Posterior cingulate gyrus (tissue), 11 donors: Measurements from ENCODE around the gene AMIGO1.
A peak's percentile ranks its signal among the peaks of the same experiment; 100 is the strongest.
"Not testable (repeated sequence)": the region's sequence is repeated elsewhere in the genome, so short reads cannot be mapped to it uniquely, and the experiment has no call there.

Experiments
- DNase-seq, 10 donors: peaks; one replicate each; pipeline versions ENCODE4 v3.0.0 to v3.0.0-alpha.2; 2020 to 2021; ENCODE audit warnings: mixed read lengths in 3 of 10
- intact Hi-C: fragments of 100-400 bp; cut with DNase I; formaldehyde crosslinking; loops from one replicate; pipeline ENCODE4 v1.15.1; 2023

Gene AMIGO1

GRCh38 chr1:109488696-109489095 is 20.8 kb downstream of the AMIGO1 start:
- intact Hi-C loops = no loop called here
- DNase-seq = no peak

- DNase-seq = no peak
- intact Hi-C loops = no loop called here
These were observed 21.3 kb downstream of the AMIGO1 start for GRCh38 chr1:109488201-109488600.

- DNase-seq = no peak
- intact Hi-C loops = no loop called here
These were observed 22.3 kb downstream of the AMIGO1 start for GRCh38 chr1:109487261-109487660.

GRCh38 chr1:109485001-109485400 is 24.5 kb downstream of the AMIGO1 start:
- DNase-seq = peak in 1 of 10 donors; percentile 55
- intact Hi-C loops = no loop called here

- intact Hi-C loops = no loop called here
- DNase-seq = no peak
These were observed 25.0 kb downstream of the AMIGO1 start for GRCh38 chr1:109484519-109484975.

GRCh38 chr1:109483672-109484518 is 25.6 kb downstream of the AMIGO1 start, which contains the start of gene ATXN7L2:
ATXN7L2 (plus strand) TSS chr1:109483905; CDS start chr1:109483954, 49 bp downstream.
- DNase-seq = peak; percentile 85 to 98 (median 90)
- intact Hi-C loops = loop anchor here (2.0 kb wide), 1 partner anchor 57 kb away; the partner anchor contains the start of gene PSMA5

- intact Hi-C loops = loop anchor here (2.0 kb wide), 1 partner anchor 56 kb away; the partner anchor contains the start of gene PSMA5
- peak in 9 of 10 donors; percentile 33 to 92 (median 54) for DNase-seq
These were observed 26.5 kb downstream of the AMIGO1 start for GRCh38 chr1:109482791-109483671.

- DNase-seq = no peak
- intact Hi-C loops = loop anchor here (2.0 kb wide), 1 partner anchor 55 kb away; the partner anchor contains the start of gene PSMA5
These were observed 27.3 kb downstream of the AMIGO1 start for GRCh38 chr1:109482242-109482641.

- DNase-seq = no peak
- intact Hi-C loops = loop anchor here (2.0 kb wide), 1 partner anchor 55 kb away; the partner anchor contains the start of gene PSMA5
These were observed 27.9 kb downstream of the AMIGO1 start for GRCh38 chr1:109481646-109482045.

- intact Hi-C loops = no loop called here
- no peak for DNase-seq
These were observed 29.6 kb downstream of the AMIGO1 start for GRCh38 chr1:109479901-109480300.

GRCh38 chr1:109479311-109479710 is 30.2 kb downstream of the AMIGO1 start:
- no peak for DNase-seq
- intact Hi-C loops = no loop called here

GRCh38 chr1:109478806-109479205 is 30.7 kb downstream of the AMIGO1 start:
- intact Hi-C loops = no loop called here
- DNase-seq = no peak

GRCh38 chr1:109477821-109478220 is 31.7 kb downstream of the AMIGO1 start:
- DNase-seq = peak in 1 of 10 donors; percentile 12
- intact Hi-C loops = no loop called here

- intact Hi-C loops = no loop called here
- no peak for DNase-seq
These were observed 32.7 kb downstream of the AMIGO1 start for GRCh38 chr1:109476825-109477224.

- intact Hi-C loops = no loop called here
- peak in 1 of 10 donors; percentile 43 for DNase-seq
These were observed 34.3 kb downstream of the AMIGO1 start for GRCh38 chr1:109475261-109475660.

GRCh38 chr1:109474697-109475096 is 34.8 kb downstream of the AMIGO1 start:
- intact Hi-C loops = no loop called here
- peak in 1 of 10 donors; percentile 20 for DNase-seq

GRCh38 chr1:109473284-109474057 is 36.1 kb downstream of the AMIGO1 start:
- DNase-seq, intact Hi-C loops: not testable (repeated sequence)

GRCh38 chr1:109472779-109473178 is 36.7 kb downstream of the AMIGO1 start:
- DNase-seq = no peak
- intact Hi-C loops = no loop called here

- DNase-seq = no peak
- intact Hi-C loops = no loop called here
These were observed 39.3 kb downstream of the AMIGO1 start for GRCh38 chr1:109470245-109470644.

- intact Hi-C loops = no loop called here
- DNase-seq = no peak
These were observed 40.6 kb downstream of the AMIGO1 start for GRCh38 chr1:109468903-109469302.
